ENCODE results near the gene SMYD4. TPM values are rescaled to one million over a fixed set of nuclear protein-coding genes. Genes with fewer than 3 reads are reported as not detected.

SMYD4 gene
- total and polyA plus RNA-seq, 9 of the 15 experiments (the other 6 are each of a cell fraction or from before 2014, with no cell fraction given): 1.3 to 10.2 (median 6.7) TPM

DNA sequence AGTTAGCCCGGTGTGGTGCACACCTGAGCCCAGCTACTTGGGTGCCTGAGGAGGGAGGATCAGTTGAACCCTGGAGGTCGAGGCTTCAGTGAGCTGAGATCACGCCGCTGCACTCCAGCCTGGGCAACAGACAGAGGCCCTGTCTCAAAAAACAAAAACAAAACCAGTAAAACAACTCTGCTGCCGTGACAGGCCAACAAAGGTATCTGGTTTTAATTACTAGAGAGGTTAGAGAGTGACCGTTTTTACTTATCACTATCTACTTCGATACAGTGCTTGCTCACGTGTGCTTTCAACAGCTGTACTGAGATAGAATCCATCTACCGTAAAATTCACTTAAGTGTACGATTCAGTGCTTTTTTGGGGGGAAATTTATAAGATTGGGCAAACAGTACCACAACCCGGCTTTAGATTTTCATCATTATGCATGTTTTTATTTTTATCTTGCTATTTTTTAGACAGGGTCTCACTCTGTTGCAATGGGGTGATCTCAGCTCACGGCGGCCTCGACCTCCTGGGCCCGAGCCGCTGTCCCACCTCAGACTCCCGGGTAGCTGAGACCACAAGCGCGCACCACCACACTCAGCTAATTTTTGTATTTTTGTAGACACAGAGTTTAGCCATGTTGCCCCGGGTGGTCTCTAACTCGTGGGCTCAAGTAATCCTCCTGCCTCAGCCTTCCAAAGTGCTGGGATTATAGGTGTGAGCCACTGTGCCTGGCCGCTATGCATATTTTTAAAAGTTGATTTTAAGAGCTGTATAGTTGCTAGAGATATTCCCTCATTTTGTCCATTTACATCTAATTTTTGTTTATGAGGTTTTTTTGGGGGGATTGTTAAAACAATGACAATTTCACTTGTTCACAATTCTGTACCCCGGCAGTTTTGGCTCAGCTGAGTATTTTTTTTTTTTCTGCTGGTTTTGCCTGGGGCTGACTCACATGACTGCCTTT lies 36.9 kb downstream of the SMYD4 start (continued):
- TF ChIP-seq, protein P1, sequence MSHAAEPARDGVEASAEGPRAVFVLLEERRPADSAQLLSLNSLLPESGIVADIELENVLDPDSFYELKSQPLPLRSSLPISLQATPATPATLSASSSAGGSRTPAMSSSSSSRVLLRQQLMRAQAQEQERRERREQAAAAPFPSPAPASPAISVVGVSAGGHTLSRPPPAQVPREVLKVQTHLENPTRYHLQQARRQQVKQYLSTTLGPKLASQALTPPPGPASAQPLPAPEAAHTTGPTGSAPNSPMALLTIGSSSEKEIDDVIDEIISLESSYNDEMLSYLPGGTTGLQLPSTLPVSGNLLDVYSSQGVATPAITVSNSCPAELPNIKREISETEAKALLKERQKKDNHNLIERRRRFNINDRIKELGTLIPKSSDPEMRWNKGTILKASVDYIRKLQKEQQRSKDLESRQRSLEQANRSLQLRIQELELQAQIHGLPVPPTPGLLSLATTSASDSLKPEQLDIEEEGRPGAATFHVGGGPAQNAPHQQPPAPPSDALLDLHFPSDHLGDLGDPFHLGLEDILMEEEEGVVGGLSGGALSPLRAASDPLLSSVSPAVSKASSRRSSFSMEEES (CRISPR knock-in tag; IDR thresholded peaks at IDR 0.05): no peak
- TF ChIP-seq, protein P2, sequence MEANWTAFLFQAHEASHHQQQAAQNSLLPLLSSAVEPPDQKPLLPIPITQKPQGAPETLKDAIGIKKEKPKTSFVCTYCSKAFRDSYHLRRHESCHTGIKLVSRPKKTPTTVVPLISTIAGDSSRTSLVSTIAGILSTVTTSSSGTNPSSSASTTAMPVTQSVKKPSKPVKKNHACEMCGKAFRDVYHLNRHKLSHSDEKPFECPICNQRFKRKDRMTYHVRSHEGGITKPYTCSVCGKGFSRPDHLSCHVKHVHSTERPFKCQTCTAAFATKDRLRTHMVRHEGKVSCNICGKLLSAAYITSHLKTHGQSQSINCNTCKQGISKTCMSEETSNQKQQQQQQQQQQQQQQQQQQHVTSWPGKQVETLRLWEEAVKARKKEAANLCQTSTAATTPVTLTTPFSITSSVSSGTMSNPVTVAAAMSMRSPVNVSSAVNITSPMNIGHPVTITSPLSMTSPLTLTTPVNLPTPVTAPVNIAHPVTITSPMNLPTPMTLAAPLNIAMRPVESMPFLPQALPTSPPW (CRISPR knock-in tag; IDR thresholded peaks at IDR 0.05): peak; percentile 16; the same call in 1 of the 2 replicates
- TF ChIP-seq PRDM10 (IDR thresholded peaks at IDR 0.05; ENCODE audit: partially characterized antibody) (peak; percentile 85), ZBTB33 (CRISPR knock-in tag; IDR thresholded peaks at IDR 0.05) (0 out of 2 replicates have a peak, but pooled peaks have one; percentile 11), MEIS2 (IDR thresholded peaks at IDR 0.05; ENCODE audit: partially characterized antibody) (no peak), RAD21 (CRISPR knock-in tag; conservative IDR thresholded peaks at IDR 0.05 in 1 of 2, IDR thresholded peaks at IDR 0.05 in 1 of 2) (no peak), HNRNPK (IDR thresholded peaks at IDR 0.05; ENCODE audit: low read depth, low read length, poor library complexity, severe bottlenecking) (no peak), DACH1 (IDR thresholded peaks at IDR 0.05; ENCODE audit: partially characterized antibody) (no peak), TCF3 (CRISPR knock-in tag; IDR thresholded peaks at IDR 0.05) (peak; percentile 37), ZBED1 (IDR thresholded peaks at IDR 0.05) (no peak)
- TF ChIP-seq, protein P3, sequence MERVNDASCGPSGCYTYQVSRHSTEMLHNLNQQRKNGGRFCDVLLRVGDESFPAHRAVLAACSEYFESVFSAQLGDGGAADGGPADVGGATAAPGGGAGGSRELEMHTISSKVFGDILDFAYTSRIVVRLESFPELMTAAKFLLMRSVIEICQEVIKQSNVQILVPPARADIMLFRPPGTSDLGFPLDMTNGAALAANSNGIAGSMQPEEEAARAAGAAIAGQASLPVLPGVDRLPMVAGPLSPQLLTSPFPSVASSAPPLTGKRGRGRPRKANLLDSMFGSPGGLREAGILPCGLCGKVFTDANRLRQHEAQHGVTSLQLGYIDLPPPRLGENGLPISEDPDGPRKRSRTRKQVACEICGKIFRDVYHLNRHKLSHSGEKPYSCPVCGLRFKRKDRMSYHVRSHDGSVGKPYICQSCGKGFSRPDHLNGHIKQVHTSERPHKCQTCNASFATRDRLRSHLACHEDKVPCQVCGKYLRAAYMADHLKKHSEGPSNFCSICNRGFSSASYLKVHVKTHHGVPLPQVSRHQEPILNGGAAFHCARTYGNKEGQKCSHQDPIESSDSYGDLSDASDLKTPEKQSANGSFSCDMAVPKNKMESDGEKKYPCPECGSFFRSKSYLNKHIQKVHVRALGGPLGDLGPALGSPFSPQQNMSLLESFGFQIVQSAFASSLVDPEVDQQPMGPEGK (CRISPR knock-in tag; IDR thresholded peaks at IDR 0.05; ENCODE audit: borderline replicate concordance): no peak
- TF ChIP-seq, protein P4, sequence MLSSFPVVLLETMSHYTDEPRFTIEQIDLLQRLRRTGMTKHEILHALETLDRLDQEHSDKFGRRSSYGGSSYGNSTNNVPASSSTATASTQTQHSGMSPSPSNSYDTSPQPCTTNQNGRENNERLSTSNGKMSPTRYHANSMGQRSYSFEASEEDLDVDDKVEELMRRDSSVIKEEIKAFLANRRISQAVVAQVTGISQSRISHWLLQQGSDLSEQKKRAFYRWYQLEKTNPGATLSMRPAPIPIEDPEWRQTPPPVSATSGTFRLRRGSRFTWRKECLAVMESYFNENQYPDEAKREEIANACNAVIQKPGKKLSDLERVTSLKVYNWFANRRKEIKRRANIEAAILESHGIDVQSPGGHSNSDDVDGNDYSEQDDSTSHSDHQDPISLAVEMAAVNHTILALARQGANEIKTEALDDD (IDR thresholded peaks at IDR 0.05): 0 out of 2 replicates have a peak, but pooled peaks have one; percentile 27

All from K562 (cell line).